Testis (tissue), 2 donors: ENCODE data around the gene C1QTNF12.

ENCODE experiments used
- CTCF ChIP-seq, 3 experiments: fragments of 450-650 bp in 2 of 3; fragments of 200-600 bp in 1 of 3; sonication (generic) in 1 of 3; IDR thresholded peaks; one replicate each; pipeline ENCODE4 v1.5.1; 2016 to 2019; ENCODE audit warnings: antibody characterized with exemption in 3 of 3, mild to moderate bottlenecking in 2 of 3, moderate library complexity in 1 of 3
- POLR2A ChIP-seq: fragments of 450-650 bp; IDR thresholded peaks from one replicate; pipeline ENCODE4 v1.6.1; 2017; ENCODE audit warnings: antibody characterized with exemption, mild to moderate bottlenecking, moderate library complexity

GRCh38 chr1:1255078-1255477 lies 8.6 kb upstream of the C1QTNF12 start:
- TF ChIP-seq CTCF (IDR thresholded peaks at IDR 0.05), result no peak
- TF ChIP-seq POLR2A, result no peak
